Calu3 (cell line): ENCODE measurements around the gene BAD. TPM values are rescaled to one million over a fixed set of nuclear protein-coding genes. Genes with fewer than 3 reads are reported as not detected.
A peak's percentile ranks its signal among the peaks of the same experiment; 100 is the strongest.

Experiments used
- BruUV-seq: library from RNA; stranded (reverse); fragments of 400-500 nt; replicated peaks from 2 replicates; lab custom pipeline; 2021; lab: Mats Ljungman, UMichigan
- CTCF ChIA-PET: fragments of 300-600 bp; sonication (Branson Sonifier 250); formaldehyde crosslinking; loops from one replicate; lab custom pipeline; 2022; ENCODE audit warnings: antibody characterized with exemption; lab: Charles Lee
- DNase-seq: peaks from one replicate; pipeline ENCODE4 v3.0.0; 2022
- H3K27ac Mint-ChIP-seq: one replicate; pipeline ENCODE4 v1.8.0; 2022; ENCODE audit warnings: mixed read lengths; ENCODE audit not compliant: unreplicated experiment
- H3K27me3 Mint-ChIP-seq: one replicate; pipeline ENCODE4 v1.8.0; 2022; ENCODE audit warnings: mixed read lengths; ENCODE audit not compliant: unreplicated experiment
- H3K36me3 Mint-ChIP-seq: one replicate; pipeline ENCODE4 v1.8.0; 2022; ENCODE audit warnings: mild to moderate bottlenecking, moderate library complexity, mixed read lengths; ENCODE audit not compliant: insufficient read depth, unreplicated experiment
- H3K4me1 Mint-ChIP-seq: one replicate; pipeline ENCODE4 v1.8.0; 2022; ENCODE audit warnings: mild to moderate bottlenecking, low read depth, mixed read lengths; ENCODE audit not compliant: unreplicated experiment
- H3K4me3 Mint-ChIP-seq: one replicate; pipeline ENCODE4 v1.8.0; 2022; ENCODE audit warnings: mild to moderate bottlenecking, low read depth, moderate library complexity, mixed read lengths; ENCODE audit not compliant: unreplicated experiment
- H3K9me3 Mint-ChIP-seq: one replicate; pipeline ENCODE4 v1.8.0; 2022; ENCODE audit warnings: low read depth, mixed read lengths; ENCODE audit not compliant: unreplicated experiment
- CTCF ChIP-seq: fragments of 200-600 bp; IDR thresholded peaks from one replicate; pipeline ENCODE4 v1.8.0; 2022; ENCODE audit warnings: antibody characterized with exemption; ENCODE audit not compliant: unreplicated experiment
- intact Hi-C: fragments of 100-400 bp; cut with micrococcal nuclease; formaldehyde crosslinking; loops from one replicate; pipeline ENCODE4 v1.10.0; 2022; ENCODE audit not compliant: unreplicated experiment
- total RNA-seq: library from RNA; stranded (reverse); gene quantifications from 2 replicates; pipeline ENCODE4 v1.2.3, GENCODE V29; 2022

The BAD gene
- total RNA-seq, 1 experiment from 2014 or later, result 30.2 TPM

GRCh38 chr11:64251016-64251752 lies 33.3 kb downstream of the BAD start, which contains the start of gene PLCB3:
TSS of gene PLCB3 (plus strand) at chr11:64251530. CDS start at chr11:64251650, 120 bp downstream.
- Mint-ChIP-seq H3K27ac (peak within 1 kb of the TSS; percentile 74), H3K9me3 (no peaks in the 10 kb centered on the region), H3K27me3 (no peaks in the 10 kb centered on the region), H3K36me3 (peaks cover 77% of the 10 kb centered on the region), H3K4me1 (peaks cover 11% of the 10 kb centered on the region), H3K4me3 (peak within 1 kb of the TSS; percentile 90)
- no TSS peak for BruUV-seq
- CTCF ChIA-PET, result interaction anchor here (0.9 to 1.8 kb wide), 4 partner anchors 10 to 47 kb away, joined by 3 to 16 read pairs (median 10); partner anchors contain the start of genes BAD and FKBP2
- intact Hi-C loops, result no loop called here
- peak; percentile 52 for DNase-seq
- peak; percentile 91 for TF ChIP-seq CTCF

- peaks cover 83% of the 10 kb centered on the region for H3K36me3 Mint-ChIP-seq
- CTCF ChIA-PET, result interaction anchor here (0.6 to 1.1 kb wide), 3 partner anchors 17 to 34 kb away, joined by 3 to 8 read pairs (median 3); partner anchors contain the start of gene BAD
Measured at GRCh38 chr11:64250415-64251015, 34.0 kb downstream of the BAD start.

GRCh38 chr11:64249563-64250414 lies 34.7 kb downstream of the BAD start:
- no peak for TF ChIP-seq CTCF
- BruUV-seq, result no TSS peak

More at GRCh38 chr11:64250415-64251015, 34.0 kb downstream of the BAD start:
- Mint-ChIP-seq H3K27me3 (no peaks in the 10 kb centered on the region), H3K4me3 (peak overlapping the region; percentile 90), H3K9me3 (no peaks in the 10 kb centered on the region), H3K4me1 (peaks cover 11% of the 10 kb centered on the region), H3K27ac (no peak overlapping the region)
- intact Hi-C loops, result no loop called here
- no peak for DNase-seq
- no TSS peak for BruUV-seq
- TF ChIP-seq CTCF, result no peak

GRCh38 chr11:64249038-64249437 lies 35.4 kb downstream of the BAD start:
- intact Hi-C loops, result loop anchor here (10.0 kb wide), 1 partner anchor 56 kb away; the partner anchor contains the start of genes CATSPERZ and ESRRA
- Mint-ChIP-seq H3K27me3 (no peaks in the 10 kb centered on the region), H3K27ac (peak overlapping the region; percentile 44), H3K4me1 (peaks cover 14% of the 10 kb centered on the region), H3K4me3 (no peak overlapping the region), H3K36me3 (peaks cover 87% of the 10 kb centered on the region), H3K9me3 (no peaks in the 10 kb centered on the region)
- CTCF ChIA-PET, result no interaction called here
- BruUV-seq, result no TSS peak
- DNase-seq, result no peak
- no peak for TF ChIP-seq CTCF

More at GRCh38 chr11:64249563-64250414, 34.7 kb downstream of the BAD start:
- H3K27ac Mint-ChIP-seq, result peak overlapping the region; percentile 44
- no peak for DNase-seq
- H3K4me1 Mint-ChIP-seq, result peaks cover 11% of the 10 kb centered on the region
- CTCF ChIA-PET, result interaction anchor here (0.6 to 1.1 kb wide), 2 partner anchors 18 to 26 kb away, joined by 3 to 8 read pairs; no protein-coding TSS in a partner anchor
- H3K9me3 Mint-ChIP-seq, result no peaks in the 10 kb centered on the region
- no peak overlapping the region for H3K4me3 Mint-ChIP-seq
- peaks cover 84% of the 10 kb centered on the region for H3K36me3 Mint-ChIP-seq
- intact Hi-C loops, result loop anchor here (10.0 kb wide), 1 partner anchor 55 kb away; the partner anchor contains the start of genes CATSPERZ and ESRRA
- H3K27me3 Mint-ChIP-seq, result no peaks in the 10 kb centered on the region
